ENCODE measurements around the gene LDLRAD4.

LDLRAD4 gene

DNA sequence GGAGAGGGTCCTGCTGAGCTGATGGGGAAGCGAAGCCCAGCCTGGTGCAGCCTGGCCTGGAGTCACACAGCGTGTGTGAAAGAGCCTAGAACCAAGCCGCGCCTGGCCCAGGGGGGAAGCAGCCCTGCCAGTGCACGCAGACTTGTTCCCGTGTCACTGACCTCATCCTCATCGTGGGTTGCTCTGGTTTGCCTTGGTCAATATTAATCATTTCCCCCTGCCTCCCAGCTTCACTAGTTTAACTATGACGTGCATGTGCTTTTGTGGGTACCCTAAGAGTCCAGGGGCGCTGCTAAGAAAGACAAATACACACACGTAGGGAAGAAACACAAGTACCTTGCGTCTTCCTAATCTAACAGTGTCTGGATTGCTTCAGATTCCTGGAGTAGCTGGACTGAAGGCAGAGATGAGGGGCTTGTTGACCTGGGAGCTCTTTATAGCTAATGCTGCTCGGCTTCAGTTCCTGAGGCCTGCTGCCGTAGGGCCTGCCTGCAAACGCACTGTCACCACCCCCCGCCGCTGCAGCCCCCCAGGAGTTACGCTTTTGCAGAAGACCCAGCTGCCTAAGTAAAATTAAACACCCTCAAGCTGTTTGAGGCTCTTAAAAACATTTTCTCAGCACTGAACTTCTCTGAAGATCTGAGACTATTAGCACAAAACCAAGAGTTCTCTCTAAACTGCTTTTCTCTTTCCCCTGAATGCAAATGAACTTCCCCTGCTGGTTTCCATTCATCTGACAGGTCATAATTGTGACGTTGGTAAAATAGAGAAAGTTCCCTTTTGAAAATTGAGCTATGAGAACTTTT, 348.6 kb downstream of the LDLRAD4 start:
- no peak for DNase-seq

DNA sequence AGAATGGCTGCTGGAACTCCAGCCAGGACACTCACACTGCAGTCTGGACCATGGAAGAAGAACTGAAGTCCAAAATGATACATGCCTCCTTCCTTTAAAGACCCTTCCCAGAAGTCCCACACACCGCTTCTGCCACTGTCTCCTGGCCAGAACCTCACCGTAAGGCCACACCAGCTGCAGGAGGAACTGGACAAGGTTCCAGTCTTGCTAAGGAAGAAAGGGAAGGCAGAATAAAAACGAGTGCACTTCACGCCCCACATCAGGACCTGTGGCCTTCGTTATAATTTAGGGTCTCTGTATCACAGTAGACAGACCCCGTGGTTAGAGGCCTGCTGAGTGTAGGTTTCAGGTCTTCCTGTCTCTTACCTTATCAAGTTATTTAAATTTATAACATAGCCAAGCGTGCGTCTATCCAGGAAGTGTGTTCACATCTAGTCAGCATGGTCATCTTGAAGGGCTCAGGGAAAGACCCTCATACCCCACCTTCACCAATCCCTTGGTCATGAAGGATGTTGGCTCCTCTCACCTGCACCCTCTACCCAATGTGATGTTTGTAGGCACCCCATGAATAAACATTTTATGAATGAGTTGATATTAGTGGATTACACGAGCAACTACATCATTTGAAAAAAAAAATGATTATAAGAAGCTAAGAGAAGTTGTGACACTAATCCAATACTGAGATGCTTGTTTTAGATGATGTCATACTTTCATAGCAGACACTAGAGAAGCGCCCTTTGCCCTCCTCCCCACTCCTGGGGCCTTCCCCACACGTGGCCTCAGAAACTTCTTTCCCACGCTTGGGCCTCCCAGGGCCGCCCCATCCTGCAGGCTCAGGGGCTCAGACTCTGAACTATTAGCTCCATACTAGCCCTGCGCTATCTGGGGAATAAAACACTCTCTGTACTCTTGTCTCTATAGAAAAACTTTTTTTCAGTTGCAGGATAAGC, 350.2 kb downstream of the LDLRAD4 start:
- DNase-seq: no peak

DNA sequence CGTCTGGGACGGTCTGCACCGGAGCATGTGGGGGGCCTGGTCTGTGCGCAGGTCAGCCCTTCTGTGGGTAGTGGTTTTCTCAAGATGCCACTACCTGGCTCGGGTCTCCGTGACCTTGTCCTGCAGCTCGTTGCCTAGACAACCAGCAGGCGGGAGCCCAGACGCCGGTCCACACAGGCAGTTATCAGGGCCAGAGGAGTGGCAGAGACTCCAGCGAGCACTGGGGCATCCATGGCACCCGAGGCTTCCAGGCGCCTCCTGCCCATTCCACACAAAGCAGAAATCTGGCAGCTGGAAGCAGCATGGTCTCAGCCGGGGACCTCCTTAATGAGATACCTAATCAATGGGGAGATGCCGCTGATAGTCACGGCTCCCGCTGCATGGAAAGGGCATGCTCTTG, 351.7 kb downstream of the LDLRAD4 start:
- no peak for DNase-seq

DNA sequence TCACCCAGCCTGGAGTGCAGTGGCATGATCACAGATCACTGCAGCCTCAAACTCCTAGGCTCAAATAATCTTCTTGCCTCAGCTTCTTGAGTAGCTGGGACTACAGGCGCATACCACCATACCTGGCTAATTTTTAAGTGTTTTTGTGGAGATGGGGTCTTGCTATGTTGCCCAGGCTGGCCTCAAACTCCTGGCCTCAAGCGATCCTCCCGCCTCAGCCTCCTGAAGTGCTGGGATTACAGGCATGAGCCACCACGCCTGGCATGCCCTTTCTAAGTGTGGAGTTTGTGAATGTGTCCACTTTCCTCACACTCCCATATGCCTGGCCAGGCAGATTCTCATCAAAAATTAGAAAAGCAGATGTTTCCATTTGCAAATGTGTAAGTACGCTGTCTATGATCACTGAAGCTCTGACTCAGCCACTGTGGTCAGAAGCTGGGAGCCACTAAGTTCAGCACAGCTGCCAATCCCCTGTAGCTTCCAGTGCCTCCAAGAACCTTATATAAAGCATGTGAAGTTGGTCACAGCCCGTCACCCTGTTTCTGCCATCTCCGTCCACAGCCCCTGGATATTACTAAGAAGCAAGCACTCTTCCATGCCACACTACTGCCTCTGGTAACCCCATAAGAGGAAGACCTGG, 352.4 kb downstream of the LDLRAD4 start:
- no peak for DNase-seq

DNA sequence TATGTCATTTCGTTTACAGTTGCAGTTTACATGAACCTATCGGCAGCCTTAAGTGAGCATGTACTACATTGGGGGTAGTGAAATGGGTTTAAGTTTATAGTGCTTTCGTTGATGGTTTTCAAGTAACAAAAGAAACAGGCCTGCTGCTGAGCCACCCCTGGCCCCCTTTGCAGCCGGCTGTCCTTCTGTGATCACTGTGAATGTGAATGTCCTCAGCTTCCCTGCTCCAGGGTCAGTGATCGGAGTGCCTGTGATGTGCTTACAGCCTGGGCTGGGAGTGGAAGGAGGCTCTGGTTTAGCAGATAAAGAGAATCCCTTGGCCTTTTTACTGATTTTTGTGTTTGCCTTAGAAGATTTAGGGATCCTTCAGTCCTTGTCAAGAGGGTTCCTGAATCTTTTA, 353.6 kb downstream of the LDLRAD4 start:
- no peak for DNase-seq

DNA sequence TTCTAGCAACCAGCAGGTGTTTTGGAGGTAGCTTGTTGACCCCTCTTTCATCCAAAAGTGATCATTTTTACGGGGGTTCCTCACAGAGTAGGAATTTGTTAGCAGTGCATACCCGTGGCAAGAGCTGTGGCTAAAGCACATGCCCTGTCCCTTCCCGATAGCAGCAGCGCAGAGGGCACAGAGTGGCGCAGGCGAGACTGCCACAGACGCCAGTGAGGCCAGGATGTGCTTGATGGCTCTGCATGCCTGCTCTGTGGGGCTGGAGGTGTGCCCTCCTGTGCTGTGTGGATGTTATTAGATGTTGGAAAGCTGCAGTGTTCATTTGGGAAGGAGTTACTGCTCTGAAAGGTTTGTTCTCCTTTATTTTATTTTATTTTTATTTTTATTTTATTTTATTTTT, 354.2 kb downstream of the LDLRAD4 start:
- DNase-seq: no peak

DNA sequence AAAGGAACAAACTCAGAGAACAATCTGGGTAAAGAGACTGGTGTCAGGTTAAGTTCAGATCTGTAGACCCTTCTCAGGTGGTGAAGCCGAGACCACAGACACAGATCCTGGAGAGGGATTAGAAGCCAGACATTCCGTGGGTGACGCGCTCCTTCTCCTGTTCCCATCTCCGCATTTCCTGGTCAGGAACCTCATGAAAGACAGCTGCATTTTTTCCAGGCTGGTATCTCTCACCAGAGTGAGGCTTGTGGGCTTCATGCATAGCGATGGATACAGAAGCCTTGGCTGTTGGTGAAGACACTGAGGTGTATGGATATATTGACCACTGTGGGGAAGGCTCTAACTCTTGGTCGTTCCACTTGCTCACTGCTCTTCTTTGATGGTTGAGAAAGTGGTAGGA, 355.2 kb downstream of the LDLRAD4 start:
- no peak for DNase-seq

DNA sequence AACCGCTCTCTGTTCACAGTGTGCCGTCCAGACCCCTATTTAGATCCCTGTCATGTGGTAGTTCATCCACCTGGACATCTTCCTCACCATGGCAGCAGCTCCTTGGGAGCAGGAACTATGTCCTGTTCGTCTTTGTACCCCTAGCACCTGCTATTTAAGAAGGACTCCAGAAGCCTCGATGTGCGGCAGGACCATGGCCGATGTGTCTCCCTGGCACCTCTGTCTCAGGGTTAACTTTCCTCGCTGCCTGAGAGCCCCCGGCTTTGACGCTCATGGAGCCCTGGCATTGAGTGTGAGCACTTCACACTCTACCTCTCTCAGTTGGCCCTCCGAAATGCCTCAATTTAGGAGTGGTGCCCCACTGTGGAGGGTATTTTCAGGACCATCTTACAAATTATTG, 355.8 kb downstream of the LDLRAD4 start:
- no peak for DNase-seq

DNA sequence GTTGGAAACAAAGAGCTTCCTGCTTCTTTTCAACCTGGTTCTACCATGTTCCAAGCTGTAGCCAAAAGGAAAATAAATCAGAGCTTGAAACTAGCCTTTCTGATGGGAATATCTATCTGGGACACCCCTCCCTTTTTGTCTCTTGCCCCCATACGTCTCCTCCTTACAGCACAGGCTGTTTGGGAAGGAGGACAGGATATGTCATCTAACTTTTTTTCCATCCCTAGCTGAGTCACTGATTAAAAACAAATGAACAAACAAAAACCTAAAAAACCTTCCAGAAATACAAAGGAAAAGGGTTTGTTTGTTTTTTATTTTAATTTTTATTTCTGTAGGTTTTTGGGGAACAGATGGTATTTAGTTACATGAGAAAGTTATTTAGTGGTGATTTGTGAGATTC, 356.2 kb downstream of the LDLRAD4 start:
- no peak for DNase-seq

DNA sequence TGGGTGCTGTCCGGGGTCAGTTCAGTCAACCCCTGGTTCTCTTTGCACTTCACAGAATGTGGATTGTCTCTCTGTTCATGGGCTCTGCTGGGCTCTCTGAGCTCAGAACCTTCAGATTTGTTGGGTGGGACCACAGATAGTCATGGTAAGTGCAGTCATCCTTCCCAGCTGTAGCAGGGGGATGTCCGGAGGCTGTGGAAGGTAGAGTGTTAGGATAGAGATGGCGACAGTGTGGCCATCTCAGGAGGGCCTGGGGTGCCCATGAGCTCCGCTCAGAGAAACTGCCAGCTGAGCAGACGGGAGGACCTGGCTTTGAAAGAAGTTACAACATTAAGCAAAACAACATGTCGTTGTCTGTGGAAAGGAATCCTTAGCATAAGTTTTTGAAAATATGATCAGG, 358.0 kb downstream of the LDLRAD4 start:
- DNase-seq: no peak

DNA sequence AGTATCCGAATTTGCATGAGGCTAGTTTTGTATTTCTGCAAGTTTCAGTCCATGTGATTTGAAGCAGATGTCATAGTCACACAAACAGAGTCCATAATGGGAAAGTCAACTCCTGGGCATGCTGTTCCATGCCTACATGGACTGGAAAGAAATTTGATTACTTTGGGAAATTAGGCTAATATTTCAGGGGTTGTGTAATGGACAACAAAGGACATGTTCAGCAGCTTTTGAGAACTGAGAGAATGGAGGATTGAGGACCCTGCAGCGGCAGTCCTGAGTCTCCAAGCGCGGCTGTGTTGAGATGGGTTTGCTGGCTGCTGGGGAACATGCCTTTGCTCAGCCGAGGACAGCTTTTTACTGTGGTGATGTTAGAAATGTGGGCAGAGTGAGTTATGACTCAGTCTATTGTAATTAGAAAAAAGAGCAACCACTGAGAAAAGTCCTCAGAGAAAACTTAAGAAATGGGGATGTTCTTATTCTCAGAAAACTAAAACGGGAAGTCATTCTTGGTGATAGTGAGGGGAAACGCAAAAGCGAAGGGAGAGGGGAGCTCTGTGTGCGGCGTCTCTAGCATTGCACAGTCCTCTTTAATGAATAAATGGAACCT, 358.6 kb downstream of the LDLRAD4 start:
- DNase-seq: peak; percentile 33

DNA sequence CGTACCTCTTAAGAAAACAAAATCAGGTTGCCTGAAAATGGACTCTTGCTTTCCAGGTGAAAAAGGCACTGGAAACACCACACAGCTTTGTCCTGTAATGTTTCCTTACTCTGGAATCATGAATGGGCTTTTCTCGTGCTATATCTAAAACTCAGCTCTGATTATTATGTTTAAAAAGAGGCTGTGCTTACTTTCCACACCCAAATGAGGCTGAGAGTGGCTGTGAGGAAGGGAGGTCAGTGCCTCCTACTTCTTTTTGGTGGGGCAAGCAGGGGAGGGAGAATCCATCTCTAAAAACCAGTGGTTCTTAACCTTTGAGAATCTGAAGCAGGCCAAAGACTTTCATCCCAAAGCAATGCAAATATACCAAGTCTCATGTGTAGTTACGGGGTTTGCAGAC, 359.2 kb downstream of the LDLRAD4 start:
- DNase-seq: no peak

DNA sequence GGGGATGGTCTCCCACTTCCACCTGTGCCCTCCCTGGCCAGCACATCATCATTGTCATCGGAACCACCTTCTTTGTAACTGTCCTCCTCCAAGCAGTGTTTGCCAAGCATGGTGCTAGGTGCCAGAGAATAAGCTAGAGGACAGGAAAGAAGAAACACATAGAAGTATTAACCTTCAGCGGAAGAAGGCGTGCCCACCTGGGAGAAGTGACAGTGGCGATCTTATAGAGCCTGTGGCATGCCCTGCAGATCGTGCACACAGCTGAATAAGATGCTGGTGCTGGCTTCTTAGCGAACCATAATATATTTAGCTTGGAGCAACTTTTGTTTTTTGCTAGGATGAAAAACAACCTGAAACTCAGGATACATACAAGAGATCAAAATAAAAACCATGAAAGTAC, 359.8 kb downstream of the LDLRAD4 start:
- DNase-seq: no peak

DNA sequence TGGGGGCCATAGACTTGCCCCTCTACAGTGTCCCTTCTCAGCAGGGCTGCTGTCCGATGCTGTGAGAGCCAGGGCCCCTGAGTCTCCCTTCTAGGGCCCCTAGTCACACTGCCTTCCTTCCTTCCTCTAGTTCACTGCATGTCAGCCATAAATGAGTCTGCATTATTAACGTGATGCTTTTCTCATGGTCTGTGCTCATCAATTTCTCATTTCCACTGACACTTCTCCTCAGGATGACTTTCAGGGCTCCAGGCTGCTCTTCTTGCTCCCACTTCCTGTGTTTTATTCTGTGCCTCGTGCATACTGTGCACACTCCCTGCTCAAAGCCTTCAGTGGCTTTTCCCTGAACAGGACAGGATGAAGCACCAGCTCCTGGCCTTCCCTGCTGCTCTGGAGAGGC, 361.3 kb downstream of the LDLRAD4 start:
- DNase-seq: no peak

DNA sequence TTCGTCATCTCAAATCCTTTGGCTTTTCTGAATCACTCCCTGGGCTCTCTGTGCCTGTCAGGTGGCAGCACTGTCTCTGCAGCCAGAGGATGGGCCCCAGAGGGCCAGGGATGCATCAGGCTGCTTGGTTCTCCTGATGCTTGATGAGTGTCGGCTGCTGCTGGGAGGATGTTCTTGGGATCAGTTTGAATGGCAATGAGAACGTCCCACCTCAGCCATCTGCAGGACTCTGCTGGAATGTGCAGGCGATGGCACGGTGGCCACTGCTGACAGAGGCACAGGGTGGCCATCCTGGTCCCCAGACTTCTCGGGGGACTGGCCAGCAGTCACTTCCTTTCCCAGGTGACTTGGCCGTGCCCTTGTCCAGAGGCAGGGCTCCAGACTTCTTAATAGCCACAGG, 361.8 kb downstream of the LDLRAD4 start:
- no peak for DNase-seq

DNA sequence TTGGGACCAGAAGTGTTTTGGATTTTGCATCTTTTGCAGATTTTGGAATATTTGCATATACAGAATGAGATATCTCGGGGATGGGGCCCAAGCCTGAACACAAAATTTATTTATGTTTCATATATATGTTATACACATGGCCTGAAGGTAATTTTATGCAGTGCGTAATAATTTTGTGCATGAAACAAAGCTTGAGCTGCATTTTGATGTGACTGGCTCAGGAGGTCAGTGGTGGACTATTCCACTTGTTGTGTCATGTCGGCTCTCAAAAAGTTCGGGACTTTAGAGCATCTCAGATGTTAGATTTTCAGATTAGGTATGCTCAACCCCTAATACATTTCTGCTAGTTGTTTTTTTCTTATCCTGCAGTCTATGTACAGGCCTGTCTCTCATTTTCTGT, 362.4 kb downstream of the LDLRAD4 start:
- no peak for DNase-seq

DNA sequence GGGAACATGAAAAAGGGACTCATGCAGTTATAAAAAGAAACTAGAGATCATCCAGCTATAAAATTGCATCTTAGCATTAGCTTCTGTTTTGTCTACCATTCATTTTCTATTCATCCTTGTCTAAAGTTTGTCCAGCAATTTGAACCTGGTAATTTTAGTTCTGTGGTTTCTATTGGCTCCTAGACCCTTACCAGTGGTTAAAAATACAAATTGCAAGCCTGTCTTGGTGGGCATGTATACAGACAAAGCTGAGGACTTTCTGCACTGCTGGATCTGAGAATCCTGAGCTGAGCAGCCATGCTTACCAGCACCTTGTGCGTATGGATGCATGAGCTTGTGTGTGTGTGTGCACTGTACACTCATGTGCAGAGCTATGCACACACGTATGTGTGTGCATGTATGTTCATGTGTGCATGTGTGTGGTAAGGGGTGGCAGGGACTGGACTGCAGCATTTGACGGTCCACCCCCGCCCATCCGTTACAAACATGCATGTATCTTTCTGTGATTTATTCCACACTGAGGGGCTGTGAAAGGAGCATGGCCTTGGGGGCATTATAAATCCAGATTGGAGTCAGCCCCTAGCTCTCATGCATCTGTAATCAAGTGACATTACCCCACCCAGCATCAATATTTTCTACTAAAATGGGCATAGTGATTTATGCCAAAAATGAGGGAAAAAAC, 363.1 kb downstream of the LDLRAD4 start:
- no peak for DNase-seq

DNA sequence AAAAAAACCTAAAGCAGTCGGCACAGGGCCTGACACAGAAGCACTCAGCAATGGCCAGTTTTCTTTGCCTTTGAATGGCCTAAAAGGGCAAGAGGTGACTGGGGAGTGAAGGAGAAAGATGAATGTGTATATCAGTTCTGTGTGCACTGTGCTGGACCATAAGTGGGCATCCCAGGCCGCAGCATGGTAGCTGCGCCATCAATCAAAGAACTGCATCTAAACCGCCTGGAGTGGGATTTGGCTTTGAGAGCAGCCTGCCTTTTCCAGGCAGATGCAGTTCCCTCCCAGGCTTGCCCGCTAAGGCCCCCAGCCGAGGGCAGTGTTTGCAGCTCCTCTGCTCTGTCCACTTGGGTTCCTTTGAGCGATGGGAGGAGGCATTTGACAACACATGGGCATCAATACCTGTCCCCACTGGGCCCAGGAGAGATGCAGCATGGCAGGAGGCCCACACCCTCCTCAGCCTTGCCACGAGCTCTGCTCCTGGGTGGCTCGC, 363.7 kb downstream of the LDLRAD4 start:
- DNase-seq: no peak

DNA sequence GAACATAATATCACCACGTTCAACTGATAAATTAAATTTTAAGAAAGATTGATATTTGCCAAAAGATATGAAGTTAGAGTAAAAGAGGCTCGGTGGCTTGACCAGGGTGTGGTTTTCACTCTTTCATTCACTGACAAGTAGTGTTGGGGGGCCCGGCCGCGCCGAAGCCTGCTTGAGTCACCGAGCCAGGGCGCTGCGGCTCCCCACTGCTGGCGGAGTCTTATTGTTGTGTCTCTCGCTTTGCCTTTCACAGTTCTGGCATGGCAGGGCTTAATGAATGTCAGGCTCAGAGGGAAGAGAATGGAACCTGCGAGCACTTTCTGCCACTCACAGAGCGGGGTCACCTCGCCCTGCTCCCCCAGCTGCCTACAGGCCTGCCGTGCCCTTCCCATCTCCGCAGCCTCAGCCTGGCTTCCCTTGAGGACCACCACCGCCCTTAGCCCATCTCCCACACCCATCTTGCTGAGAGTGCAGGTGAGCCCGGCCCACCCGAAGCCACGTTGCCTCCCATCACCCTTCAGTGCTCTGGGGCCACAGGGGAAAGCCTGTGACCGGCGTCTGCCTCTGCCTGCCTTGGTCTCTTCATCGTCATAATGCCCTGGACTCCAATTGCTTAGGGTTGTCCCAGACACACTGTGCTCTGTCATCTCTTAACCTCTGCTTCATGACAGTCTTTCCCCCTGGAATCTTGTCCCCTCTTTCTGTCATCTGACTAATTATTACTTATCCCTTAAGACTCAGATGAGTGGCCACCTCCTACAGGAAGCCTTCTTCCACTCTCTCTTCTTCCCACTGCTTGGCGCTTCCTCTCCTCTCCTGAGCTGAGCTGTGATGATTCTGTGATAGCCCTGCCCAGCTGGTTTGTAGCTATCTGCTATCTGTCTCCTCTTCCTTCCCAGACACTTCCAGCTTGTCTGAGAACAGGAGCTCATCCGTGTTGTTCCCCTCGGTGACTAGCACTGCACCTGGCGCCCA, 365.3 kb downstream of the LDLRAD4 start:
- DNase-seq: no peak

DNA sequence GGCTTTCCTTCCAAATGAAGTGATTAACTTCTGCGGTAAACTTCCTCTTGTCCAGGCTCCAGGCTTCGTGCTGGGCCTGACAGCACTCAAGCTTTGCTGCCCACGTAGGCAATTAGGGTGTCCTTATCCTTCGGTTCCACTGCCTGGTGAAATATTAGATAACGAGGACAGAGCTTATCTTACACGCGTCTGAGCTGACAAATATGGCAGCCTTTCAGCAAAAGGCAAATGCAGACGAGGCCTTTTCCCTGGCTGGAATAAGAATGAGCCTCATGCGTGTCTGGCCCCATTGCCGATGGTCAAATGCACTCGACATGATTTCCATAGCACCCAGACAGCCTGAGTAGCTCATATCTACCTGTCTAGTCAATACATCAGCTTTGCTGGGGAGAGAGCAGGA, 366.3 kb downstream of the LDLRAD4 start:
- DNase-seq: peak; percentile 92

Data from hematopoietic multipotent progenitor cell treated with erythropoietin and hydrocortisone succinate and interleukin-3 and kit ligand, for 8 days (in vitro differentiated cells).